HG03565 (cell line): ENCODE measurements around the gene TMCC1.
"Not testable (repeated sequence)": the region's sequence is repeated elsewhere in the genome, so short reads cannot be mapped to it uniquely, and the experiment has no call there.

Experiments used
- ATAC-seq: cut with Tn5 transposase; IDR thresholded peaks from one replicate; pipeline ENCODE4 v1.9.1; 2021; ENCODE audit warnings: mild to moderate bottlenecking, moderate library complexity; ENCODE audit not compliant: unreplicated experiment

Gene TMCC1

GRCh38 chr3:129655291-129655700 lies 238.2 kb downstream of the TMCC1 start:
- ATAC-seq, result no peak

DNA sequence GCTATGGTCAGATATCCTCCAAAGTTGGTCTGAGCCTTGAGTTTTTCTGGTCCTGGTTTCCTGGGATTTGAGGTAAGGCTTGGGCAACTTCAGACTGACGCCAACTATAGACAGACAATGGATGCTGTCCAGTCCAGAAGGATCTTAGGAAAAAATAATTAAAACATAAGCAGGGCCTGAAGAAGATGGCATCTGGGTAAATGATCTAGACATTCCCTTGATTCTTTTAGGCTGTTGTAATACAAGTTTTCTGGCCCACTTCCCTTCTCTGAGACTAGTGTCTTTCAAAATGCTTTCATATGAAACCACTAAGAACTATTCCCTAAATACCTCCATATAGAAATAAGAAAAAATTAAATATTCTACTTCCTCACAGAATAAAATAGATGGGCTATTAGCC lies 239.4 kb downstream of the TMCC1 start:
- ATAC-seq, result no peak

- no peak for ATAC-seq
These were observed 240.5 kb downstream of the TMCC1 start for GRCh38 chr3:129653019-129653418.

DNA sequence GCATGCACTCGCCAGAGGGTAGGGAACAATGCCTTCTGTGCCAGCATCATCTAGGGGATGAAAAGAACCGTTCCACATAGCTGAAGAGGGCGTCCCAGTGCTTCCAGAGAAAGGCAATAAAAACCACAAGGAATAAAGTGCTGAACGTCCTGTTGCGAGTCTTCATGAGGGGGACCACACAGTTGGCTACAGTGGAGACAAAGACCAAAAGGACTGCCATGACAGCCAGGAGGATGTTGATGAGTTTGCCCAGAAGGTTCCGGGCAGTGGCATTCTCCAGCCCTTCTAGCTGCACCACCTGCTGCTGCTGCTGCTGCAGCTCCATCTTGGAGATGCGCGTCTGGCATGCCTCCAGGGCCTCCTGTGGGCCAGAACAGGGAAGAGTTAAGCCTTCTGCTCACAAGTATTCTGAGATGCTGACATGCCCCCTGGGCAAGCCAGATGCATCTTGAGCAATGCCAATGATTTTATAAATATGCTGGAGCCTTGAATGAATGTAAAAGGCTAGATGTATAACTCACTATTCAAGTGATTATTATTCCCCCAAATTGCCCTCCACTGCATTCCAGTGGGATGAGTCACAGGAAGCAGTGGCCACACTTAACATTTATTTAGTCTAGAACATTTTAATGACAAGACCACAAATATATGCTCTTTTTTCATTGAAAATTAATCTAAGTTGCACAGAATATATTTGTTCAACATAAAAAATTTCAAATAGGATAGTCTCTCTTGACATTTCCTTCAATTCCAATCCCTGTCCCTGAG lies 241.9 kb downstream of the TMCC1 start:
- no peak for ATAC-seq

GRCh38 chr3:129650256-129650872 lies 243.1 kb downstream of the TMCC1 start:
- ATAC-seq, result no peak

DNA sequence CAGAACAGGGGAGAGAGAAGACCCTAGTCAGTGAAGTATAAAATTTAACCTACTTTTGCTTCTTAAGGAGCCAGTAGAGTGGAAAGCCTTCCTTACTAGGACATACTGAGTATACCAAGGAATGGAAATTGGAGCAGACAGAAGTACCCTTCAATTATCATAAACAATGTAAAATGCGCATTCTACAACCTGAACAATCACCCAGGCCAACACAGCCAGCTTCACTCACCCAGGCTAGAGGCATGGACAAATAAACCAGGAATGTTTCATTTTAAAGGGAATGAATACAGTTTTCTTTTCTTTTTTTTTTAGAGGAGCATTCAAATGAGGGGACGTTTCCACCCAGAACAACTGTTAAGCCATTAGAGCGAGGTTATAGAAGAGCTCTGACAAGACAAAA lies 245.1 kb downstream of the TMCC1 start:
- ATAC-seq, result no peak

DNA sequence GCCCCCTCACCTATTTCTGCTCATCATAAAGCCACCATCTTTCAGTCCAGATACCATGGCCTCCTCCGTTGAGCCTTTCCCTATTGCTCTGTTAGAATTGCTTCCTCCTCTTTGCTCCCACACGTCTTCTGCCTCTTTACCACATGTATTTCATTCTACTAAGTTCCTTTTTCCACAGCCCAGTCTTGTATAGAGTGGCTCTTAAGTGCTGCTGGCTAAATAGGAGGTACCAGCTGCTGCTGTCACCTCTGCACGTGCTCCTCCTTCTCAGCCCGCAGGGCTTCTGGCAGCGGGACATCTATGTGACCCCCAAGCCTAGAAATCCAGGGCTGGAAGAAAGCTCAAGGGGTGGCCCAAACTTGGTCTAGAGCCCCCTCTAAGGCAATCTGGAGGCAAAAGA lies 248.2 kb downstream of the TMCC1 start:
- ATAC-seq, result no peak

GRCh38 chr3:129644836-129645235 lies 248.7 kb downstream of the TMCC1 start:
- no peak for ATAC-seq

- not testable (repeated sequence) for ATAC-seq
These were observed 251.8 kb downstream of the TMCC1 start for GRCh38 chr3:129641567-129642260.

DNA sequence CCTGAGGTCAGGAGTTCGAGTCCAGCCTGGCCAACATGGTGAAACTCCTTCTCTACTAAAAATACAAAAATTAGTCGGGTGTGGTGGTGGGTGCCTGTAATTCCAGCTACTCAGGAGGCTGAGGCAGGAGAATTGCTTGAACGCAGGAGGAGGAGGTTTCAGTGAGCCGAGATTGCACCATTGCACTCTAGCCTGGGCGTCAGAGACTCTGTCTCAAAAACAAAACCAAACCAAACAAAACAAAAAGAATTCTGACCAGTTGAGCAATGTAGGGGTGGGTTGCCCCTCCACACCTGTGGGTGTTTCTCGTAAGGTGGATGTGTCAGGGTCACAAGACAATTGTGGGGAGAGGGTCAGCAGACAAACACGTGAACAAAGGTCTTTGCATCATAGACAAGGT lies 252.5 kb downstream of the TMCC1 start:
- not testable (repeated sequence) for ATAC-seq

GRCh38 chr3:129638481-129638880 lies 255.0 kb downstream of the TMCC1 start:
- ATAC-seq, result no peak

GRCh38 chr3:129636082-129636481 lies 257.4 kb downstream of the TMCC1 start:
- ATAC-seq, result no peak

GRCh38 chr3:129635656-129636055 lies 257.9 kb downstream of the TMCC1 start:
- no peak for ATAC-seq

- ATAC-seq, result no peak
These were observed 259.6 kb downstream of the TMCC1 start for GRCh38 chr3:129633751-129634481.

- ATAC-seq, result no peak
These were observed 260.5 kb downstream of the TMCC1 start for GRCh38 chr3:129632977-129633376.

DNA sequence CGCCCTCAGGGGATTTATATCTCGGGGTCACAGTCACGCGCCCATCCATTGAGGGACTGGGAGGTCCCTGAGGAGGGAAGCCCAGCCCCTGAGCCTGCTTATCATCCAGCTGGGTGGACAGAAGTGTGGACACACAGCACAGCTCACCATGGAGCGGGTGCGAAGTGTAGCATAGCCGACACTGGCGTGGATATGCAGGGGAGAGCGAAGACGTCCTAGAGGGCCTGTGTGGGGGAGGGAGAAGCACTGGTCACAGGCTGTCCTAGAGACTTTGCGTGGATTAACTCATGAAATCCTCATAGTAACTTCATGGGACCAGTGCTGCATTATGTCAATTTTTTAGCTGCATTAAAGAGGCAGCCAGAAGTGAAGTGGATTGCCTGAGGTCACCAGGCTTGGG lies 261.0 kb downstream of the TMCC1 start:
- no peak for ATAC-seq

DNA sequence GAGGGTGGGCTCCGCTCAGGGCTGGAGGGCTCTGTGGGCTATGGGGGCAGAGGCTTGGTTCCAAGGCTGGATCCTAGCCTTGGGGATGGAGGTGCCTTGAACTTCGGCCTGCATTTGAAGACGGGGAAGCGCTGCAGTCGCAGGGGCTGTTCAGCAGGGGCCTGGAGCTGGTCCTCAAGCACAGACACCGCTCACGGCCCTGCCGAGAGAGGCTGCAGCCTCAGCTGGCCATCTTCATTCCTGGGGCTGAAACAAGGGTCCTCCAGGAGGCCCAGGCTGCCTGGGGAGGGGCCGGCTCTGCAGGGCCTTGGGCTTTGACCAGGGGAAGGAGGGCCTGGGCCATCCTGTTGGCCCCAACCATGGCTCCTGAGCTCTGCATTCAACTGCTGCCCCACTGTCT lies 261.5 kb downstream of the TMCC1 start:
- ATAC-seq, result no peak

- no peak for ATAC-seq
These were observed 264.5 kb downstream of the TMCC1 start for GRCh38 chr3:129629011-129629410.

- no peak for ATAC-seq
These were observed 265.4 kb downstream of the TMCC1 start for GRCh38 chr3:129628169-129628522.

- ATAC-seq, result no peak
These were observed 266.0 kb downstream of the TMCC1 start for GRCh38 chr3:129627350-129628168.
